ENCODE results near the gene RNF150.

Gene RNF150

DNA sequence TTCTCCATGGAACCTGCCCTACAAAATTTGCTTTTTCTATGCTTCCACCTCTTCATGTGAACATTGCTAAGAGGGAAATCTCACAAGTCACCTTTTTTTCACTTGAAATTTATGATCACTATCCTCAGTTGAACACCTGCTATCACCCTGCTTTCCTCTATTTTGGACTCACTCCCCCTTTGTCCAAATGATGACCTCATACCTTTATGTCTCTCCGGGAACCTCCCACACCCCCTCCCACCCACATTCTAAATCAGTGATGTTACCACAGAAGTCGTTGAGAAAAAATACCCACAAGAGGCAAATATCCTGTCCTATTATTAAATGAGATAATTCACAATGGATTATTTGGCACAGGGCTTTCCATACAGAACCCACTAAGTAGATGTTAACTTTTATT is 156.5 kb downstream of the RNF150 start:
- no peak for DNase-seq (ENCODE audit: low read depth)

DNA sequence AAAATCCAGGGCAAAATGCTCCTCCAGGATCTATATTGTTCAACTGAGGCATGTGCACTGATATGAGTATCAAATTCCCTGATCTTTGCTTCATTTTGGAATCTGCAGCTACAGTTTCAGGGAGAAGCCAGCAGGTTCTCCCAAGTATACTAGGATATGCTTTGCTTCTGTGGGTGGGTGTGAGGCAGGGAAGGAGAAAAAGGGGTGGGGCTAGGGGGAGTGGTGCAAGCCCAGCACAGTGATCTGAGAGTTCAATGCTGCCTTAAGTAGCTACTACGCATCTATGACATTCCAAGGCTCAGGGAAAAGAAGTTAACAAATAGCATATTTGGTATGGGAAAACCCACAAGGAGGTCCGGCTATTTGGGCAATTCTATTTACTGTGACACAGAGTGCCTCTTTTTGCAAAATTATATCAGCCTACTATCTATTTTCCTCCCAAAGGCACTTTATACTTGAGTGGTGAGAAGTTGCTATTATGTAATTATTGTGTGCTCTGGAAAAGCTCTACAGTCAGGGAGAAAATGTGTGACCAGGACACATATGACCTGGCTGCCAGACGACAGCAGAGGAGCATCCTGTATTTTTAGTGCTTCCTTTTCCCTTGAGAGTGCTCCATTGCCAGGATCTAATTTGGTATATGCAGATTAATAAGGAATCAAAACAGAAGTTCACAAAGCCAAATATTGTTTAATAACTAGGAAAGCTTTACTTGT is 162.0 kb downstream of the RNF150 start:
- no peak for DNase-seq (ENCODE audit: low read depth)

DNA sequence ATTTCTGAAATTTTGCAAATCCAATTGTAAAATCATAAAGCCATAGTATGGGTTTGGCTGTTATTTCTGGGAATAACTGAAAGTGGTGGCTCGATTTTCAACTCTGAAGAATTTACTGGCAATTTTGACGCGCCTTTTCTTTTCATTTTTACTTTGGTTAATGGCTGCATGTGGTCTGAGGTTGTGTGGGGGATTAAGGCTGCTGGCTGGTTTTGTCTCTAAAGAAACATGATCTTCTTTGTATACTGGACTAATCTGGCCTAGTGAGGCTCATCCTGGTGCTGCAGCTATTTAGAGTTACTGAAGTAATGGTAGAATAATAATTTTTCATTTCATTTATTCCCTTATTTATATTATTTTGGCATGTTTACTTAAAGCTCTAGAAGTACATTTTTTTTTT is 164.0 kb downstream of the RNF150 start:
- no peak for DNase-seq (ENCODE audit: low read depth)

DNA sequence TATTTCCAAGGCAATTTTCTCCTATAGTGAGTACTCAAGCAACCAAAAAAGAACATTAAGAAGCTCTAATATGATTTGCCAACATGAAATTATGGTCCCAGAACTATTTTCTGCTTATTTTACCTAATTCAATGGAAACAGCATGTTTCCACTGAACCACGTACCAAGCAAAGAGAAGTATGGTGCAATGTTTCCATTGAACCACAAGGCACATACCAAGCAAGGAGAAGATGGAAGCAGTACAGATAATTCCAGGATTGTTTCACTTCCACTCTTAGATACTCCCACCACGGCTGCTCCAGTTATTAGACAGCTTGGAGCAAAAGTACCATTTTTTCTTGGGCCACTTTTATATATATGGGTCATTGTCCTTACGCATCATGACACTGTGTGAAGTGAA is 164.9 kb downstream of the RNF150 start:
- no peak for DNase-seq (ENCODE audit: low read depth)

DNA sequence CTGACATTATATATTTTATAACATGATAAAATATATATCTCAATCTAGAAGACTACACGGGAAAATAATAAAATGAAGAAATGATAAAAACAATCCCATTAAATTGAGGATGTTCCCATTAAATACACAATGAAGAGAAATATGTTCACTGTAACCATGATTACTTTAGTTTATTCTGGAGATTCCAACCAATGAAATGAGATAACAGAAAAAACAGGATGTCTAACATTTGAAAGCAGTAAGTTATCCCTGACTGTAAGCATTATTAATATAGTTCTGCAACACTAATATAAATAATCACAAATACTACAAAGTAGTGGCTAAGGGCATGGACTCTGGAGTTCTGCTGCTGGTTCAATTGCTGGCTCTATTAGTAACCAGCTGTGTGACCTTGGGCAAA is 169.4 kb downstream of the RNF150 start:
- DNase-seq (ENCODE audit: low read depth): no peak

DNA sequence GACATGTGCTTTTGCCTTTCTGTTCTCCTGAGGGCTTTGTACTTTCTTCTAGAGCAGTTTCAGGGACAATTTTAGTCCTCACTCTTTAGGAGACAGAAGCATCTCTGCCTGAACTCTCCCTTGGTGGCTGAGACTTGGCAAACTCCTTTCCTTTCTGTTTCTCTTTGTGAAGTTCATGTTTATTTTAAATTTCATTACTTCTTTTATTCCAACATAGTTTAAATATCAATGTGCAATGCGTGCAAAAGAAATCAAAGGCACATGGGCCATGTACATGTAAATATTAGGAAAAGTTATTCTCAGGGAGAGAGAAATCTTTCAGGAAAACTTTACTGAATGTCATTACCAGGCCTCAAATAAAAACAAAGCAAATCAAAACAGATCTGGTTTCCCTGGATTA is 177.6 kb downstream of the RNF150 start:
- no peak for DNase-seq (ENCODE audit: low read depth)

DNA sequence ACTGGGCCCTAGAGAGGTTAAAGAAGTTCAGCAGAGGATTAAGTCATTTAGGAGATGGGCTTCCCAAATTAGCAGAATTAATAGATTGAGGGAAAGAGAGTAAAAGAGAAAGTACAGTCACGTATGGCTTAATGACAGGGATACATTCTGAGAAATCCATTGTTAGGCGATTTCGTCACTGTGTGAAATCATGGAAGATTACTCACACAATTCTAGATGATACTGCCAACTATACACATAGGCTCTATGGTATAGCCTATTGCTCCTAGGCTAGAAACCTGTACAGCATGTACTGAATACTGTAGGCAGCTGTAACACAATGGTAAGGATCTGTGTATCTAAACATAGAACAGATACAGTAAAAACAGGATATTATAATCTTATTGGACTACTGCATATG is 180.6 kb downstream of the RNF150 start:
- no peak for DNase-seq (ENCODE audit: low read depth)

DNA sequence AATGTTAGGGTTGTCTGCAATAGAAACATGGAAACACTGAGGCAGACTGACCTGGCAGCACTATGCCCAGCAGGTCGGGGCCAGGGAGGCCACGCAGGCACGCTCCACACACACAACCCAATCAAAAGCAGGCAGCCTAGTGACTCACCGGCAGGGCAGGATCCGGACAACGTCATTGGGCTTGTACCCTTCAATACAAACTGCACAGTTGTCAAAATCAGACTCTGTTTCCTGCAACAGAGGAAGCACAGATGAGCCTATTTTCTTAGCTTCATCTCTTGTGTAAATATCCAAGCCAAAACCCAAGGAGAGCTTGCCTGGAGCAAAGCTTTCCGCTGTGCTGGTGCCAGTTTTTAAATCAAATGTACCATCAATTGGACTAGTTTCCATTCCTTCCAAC is 185.8 kb downstream of the RNF150 start:
- DNase-seq (ENCODE audit: low read depth): no peak

DNA sequence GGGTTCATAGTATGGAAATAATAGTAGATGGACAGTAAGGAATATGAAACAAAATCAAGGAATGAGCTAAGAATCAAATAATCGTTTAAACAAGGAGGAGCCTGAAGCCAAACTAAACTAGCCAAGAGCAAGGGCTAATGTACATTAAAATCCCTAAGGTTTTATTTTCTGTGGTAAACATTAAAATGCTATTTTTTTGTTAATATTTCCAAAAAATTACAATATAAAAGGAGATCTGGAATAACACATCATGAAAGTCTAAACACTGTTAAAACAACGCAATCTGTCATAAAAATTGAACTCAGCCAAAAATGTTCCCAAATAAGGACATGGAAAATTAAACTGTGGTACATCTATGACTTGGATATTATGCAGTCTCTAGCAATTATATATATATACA is 188.2 kb downstream of the RNF150 start:
- no peak for DNase-seq (ENCODE audit: low read depth)

DNA sequence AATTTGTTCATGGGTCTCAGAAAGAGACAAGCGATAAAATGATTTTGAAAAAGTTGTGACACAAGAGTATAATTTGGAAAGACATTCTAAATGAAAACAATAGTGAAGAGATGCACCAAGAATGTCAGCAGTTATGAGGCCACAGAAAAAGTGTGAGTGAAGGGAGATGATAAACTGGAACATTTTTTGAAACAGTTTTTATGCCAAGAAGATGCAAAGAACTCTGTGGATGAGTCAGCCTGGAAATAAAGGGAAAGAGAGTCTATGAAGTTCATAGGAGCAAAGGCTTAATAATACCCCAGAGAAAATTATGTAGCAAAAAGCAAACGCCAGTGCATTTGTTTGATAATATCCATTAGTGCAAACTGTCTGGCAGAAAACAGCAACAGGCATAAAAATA is 188.7 kb downstream of the RNF150 start:
- no peak for DNase-seq (ENCODE audit: low read depth)

DNA sequence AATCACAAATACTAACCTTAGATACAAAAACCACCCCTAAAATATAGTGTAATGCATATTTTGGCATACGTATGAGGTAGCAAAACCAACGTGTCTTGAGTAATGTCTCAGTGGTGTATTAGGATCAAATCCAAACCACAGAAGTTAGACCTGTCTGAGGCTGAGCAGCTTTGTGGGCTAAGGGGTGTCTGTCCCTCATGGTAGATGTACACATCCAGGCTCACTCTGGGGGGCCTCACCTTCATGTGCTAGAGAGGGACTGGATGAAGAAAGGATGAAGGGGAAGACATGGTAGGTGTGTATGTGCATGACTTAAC is 189.1 kb downstream of the RNF150 start:
- no peak for DNase-seq (ENCODE audit: low read depth)

DNA sequence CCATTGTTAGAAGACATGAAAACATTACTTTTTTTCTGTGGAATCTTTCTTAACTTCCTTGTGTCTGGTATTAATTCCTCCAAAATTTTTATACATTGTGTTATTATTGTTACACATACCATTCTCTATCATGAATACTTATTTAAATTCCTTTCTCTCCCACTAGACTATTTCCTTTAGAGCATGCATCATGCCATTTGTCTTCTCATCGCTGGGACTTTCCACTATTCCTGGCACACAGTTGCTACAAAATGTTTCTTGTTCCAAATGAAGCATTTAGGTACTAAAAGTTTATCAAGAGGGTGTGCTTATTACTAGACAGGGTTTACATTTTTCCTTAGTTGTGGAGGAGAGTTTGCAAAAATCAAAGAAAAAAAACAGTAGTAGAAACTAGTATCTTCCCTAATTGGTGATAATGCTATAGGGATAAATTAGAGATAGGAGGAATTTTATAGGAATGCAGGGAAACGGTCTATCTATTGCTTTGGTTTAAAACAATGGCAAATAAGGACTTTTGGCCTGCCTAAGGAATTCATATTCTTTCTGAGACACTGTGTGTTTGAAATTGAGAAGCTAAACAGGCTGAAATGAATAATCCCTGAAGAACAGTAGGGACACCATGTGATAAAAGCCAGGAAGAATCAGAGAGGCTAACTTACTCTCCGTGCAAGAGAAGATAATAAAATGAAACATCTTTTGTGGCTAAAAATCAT is 189.6 kb downstream of the RNF150 start:
- no peak for DNase-seq (ENCODE audit: low read depth)

DNA sequence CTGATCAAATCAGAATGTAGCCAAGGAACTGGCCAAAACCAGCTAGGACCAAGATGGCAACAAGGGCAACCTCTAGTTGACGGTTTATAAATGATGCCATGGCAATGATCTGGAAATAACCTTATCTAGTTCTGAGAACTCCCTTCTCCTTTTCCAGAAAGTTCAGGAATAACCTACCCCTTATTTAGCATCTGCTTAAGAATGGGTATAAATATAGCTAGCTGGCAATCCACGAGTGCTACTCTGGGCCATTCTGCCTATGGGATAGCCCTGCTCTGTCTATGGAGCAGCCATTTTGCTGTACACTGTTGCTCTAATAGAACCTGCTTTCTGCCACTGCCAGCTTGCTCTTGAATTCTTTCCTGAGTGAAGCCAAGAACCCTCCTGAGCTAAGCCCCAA is 192.7 kb downstream of the RNF150 start:
- DNase-seq (ENCODE audit: low read depth): no peak

DNA sequence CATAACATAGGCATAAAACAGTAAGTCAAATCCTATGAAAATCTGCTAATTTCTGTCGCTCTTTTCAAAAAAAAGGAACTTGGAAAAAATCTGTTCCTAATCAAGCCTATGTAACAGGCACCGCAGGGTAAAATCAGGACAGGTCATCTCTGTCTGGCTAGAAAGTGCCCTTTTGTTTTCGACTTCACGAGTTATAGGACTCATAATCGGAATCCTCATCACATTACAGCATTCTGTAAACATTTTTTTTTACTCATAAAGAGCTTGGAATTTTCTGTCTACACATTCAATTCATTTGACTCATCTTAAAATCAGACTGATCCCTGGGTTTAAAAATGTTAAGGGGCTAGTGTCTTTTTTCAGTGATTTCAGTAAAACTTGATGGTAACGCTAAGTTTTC is 195.4 kb downstream of the RNF150 start:
- no peak for DNase-seq (ENCODE audit: low read depth)

DNA sequence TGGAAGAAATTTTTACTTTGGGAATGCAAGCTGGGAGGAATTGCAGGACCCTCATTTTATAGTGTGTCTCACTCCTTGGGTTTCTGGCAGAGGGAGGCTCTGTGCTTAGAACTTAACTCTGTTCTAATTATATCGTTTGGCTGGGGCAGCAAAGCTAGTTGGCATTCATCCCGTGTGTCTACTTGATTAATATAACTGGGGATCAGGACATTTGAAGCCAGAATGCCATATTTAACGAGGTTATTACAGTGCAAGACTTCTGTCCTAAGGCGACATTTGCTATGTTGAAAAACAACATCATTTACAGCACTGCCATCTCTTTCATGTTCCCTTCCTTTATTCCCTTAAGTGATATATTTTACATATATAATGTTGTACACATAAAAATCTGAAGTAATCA is 198.0 kb downstream of the RNF150 start:
- no peak for DNase-seq (ENCODE audit: low read depth)

DNA sequence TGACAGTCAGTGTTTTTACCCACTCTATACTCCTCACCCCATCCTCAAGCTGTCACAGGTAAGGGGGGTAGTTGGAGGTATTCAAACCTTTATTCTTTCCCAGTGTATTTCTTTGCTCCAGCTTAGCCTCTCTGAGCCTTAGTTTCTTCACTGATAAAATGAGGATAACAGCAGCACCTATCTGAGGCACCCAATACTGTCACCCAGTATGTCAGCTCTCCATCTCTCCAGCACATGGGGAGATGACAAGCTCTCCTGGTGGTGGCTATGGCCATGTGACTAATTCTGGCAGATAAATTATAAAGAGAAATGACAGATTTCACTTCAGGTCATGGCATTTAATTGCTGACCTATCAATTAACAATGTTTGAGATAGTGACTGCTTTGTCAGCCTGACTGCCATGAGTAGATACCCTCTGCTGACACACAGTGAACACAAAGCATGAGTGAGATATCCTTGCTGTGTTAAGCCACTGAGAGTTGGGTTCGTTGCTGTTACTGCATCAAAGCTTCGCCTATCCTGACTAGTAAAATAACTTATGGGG is 200.7 kb downstream of the RNF150 start:
- no peak for DNase-seq (ENCODE audit: low read depth)

DNA sequence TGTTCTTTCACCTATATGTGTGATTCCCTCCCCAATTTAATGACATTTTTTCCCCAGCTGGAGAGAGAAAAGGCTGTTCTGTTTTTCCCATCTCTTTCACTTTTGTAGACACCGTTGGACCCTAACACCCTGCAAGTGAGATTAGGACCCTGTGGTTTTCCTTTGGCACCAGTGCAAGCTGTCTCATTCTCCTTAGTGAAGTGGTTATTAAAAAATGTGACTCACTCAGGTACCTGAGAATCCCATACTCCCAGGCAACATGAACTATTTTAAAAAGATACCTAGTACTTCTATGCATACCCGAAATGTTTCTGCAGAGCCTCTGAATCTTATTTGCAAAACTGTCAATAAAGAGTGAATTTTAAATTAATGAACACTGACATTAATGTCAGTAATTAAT is 201.4 kb downstream of the RNF150 start:
- DNase-seq (ENCODE audit: low read depth): no peak

DNA sequence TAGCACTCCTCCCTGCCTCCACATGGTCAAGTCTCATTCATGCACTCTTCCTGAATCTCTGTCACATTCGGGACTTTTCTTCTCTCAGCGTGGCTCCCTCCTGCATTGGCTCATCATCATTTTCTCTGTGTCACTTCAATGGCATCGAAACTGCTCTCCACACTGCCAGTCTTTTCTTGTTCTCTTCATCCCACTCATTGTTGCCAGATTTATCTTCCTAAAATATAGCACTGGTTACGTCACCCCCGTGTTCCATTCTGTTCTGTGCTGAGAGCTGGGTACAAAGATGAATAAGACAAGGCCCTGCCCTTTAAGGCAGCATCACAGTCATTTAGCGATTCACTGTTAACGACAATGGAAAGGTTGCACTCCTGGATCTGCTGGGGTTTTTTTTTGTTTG is 202.7 kb downstream of the RNF150 start:
- DNase-seq (ENCODE audit: low read depth): no peak

DNA sequence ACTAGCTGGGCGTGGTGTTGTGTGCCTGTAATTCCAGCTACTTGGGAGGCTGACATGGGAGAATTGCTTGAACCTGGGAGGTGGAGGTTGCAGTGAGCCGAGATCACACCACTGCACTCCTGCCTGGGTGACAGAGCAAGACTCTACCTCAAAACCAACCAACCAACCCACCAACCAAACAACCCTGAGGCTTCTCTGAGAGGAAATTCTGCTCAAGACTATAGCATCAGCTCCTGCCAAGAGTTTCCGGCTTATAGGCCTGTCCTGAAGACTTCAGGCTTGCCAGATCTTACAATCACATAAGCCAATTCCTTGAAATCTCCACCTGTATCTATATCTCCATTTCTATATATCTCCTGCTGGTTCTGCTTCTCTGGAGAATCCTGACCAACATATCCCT is 203.3 kb downstream of the RNF150 start:
- DNase-seq (ENCODE audit: low read depth): no peak

DNA sequence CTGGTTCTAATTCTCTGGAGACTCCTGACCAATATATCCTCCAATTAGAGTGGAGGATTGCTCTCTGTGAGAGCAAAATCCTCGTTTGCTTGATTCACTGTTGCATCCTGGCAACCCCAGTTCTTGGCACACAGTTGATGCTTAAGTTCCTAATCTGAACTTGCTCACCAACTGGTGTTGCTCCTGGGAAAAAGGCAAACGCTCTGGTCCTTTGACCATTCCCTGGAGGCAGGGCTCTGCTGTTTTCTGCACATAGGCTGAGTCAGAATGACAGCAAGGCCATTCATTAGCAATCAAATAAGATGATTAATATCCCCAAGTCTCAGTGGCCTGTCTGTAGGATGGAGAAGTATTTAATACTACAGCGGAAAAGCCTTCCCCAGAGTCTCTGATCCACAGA is 204.4 kb downstream of the RNF150 start:
- DNase-seq (ENCODE audit: low read depth): no peak

DNA sequence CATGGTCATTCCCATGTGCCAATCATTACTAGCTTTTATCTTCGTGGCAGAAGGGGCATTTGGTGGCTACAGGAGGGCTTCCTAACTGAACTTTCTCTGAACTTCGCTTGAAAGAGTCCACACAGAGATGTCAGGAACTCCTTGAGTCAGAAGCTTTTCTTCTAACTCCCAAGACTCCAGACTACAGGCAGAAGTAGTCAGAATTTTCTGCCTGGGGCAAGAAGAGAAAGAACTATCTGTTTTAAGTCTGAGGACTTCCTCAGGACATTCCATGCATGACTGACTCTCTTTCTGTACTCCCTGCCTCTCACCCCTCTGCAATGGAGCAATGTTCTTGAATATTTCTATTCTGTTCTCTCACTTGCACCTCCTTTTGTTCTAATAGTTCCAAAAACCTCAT is 206.6 kb downstream of the RNF150 start:
- DNase-seq (ENCODE audit: low read depth): no peak

DNA sequence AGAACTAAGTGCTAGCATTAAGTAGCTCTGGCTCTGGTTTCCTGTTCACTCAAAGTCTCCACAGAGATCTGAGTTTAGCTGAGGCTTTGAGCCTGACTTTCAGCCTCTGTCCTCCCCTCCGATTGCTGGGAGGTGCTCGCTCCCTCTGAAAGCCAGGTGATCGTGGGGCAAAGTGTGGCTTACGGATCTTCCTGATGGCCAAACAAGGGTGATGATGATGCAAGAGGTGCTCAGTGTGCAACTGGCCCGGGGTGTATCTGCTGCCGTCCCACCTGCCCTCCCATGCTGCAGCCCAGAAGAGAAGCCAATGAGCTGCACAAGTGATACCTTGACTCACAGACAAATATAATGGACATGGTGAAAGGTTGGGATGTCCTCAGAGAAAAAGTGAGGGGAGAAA is 207.9 kb downstream of the RNF150 start:
- DNase-seq (ENCODE audit: low read depth): no peak

DNA sequence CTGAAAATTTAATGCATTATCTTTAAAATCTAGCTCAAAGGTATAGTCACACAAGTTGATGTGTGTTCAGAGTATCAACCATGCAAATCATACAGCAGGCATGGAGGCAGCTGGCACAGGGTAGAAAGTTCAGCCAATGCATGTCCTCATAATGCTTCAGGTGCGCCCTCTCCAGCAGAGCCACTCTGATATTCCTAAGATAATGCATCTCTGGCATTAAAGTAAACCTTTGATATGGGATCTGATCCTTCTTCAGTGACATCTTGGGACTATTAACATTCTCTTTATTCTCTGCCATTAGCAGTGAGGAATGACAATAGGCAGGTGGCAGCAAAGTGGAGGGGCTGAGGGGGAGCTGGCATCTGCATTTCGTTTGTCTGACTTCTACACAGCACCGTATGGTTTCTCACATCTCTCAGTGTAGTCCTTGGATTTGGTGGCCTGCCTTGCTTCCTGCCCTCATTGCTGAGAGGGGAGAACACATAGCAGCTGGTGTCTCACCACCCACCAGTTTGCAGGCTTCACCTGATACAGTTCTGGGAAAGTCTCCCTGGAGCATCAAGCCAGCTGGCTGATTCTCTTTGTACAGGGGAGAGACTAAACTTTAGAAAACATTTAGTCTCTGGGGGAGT is 208.4 kb downstream of the RNF150 start:
- DNase-seq (ENCODE audit: low read depth): no peak

Data from stimulated activated CD8-positive, alpha-beta memory T cell treated with anti-CD3 and anti-CD28 coated beads, Interleukin-15, amount 100 ng/mL, for 24 hours (primary cell).